ENCODE measurements around the gene FURIN. TPM values are rescaled to one million over a fixed set of nuclear protein-coding genes. Genes with fewer than 3 reads are reported as not detected.
A peak's percentile ranks its signal among the peaks of the same experiment; 100 is the strongest.
"Not testable (repeated sequence)": the region's sequence is repeated elsewhere in the genome, so short reads cannot be mapped to it uniquely, and the experiment has no call there.

Gene FURIN
- total RNA-seq, 1 donor from 2014 or later = 143 TPM

GRCh38 chr15:90873488-90873997, 5.2 kb downstream of the FURIN start:
- Mint-ChIP-seq H3K4me3 (ENCODE audit: unreplicated experiment) (peak overlapping the region; percentile 91), H3K27ac (ENCODE audit: unreplicated experiment) (no peak overlapping the region)

GRCh38 chr15:90873998-90874605, 5.7 kb downstream of the FURIN start:
- DNase-seq (ENCODE audit: low spot score) = no peak
- Mint-ChIP-seq H3K4me1 (ENCODE audit: unreplicated experiment) (peaks cover 36% of the 10 kb centered on the region), H3K36me3 (ENCODE audit: low read depth, unreplicated experiment) (peaks cover 24% of the 10 kb centered on the region), H3K27me3 (ENCODE audit: unreplicated experiment) (peaks cover 9% of the 10 kb centered on the region), H3K27ac (ENCODE audit: unreplicated experiment) (no peak overlapping the region), H3K9me3 (ENCODE audit: unreplicated experiment) (no peaks in the 10 kb centered on the region), H3K4me3 (ENCODE audit: unreplicated experiment) (no peak overlapping the region)
- no peak for TF ChIP-seq CTCF (IDR thresholded peaks at IDR 0.05; ENCODE audit: unreplicated experiment)

More at GRCh38 chr15:90873488-90873997, 5.2 kb downstream of the FURIN start:
- H3K36me3 Mint-ChIP-seq (ENCODE audit: low read depth, unreplicated experiment) = peaks cover 23% of the 10 kb centered on the region
- H3K4me1 Mint-ChIP-seq (ENCODE audit: unreplicated experiment) = peaks cover 41% of the 10 kb centered on the region
- no peak for DNase-seq (ENCODE audit: low spot score)
- no peaks in the 10 kb centered on the region for H3K9me3 Mint-ChIP-seq (ENCODE audit: unreplicated experiment)
- TF ChIP-seq CTCF (IDR thresholded peaks at IDR 0.05; ENCODE audit: unreplicated experiment) = no peak
- peaks cover 9% of the 10 kb centered on the region for H3K27me3 Mint-ChIP-seq (ENCODE audit: unreplicated experiment)

- H3K27ac Mint-ChIP-seq (ENCODE audit: unreplicated experiment); H3K9me3 Mint-ChIP-seq (ENCODE audit: unreplicated experiment); H3K4me3 Mint-ChIP-seq (ENCODE audit: unreplicated experiment); DNase-seq (ENCODE audit: low spot score): not testable (repeated sequence)
- peaks cover 30% of the 10 kb centered on the region for H3K36me3 Mint-ChIP-seq (ENCODE audit: low read depth, unreplicated experiment)
- H3K27me3 Mint-ChIP-seq (ENCODE audit: unreplicated experiment) = peaks cover 12% of the 10 kb centered on the region
- peaks cover 28% of the 10 kb centered on the region for H3K4me1 Mint-ChIP-seq (ENCODE audit: unreplicated experiment)
These were observed 6.6 kb downstream of the FURIN start for GRCh38 chr15:90874986-90875385.

- Mint-ChIP-seq H3K36me3 (ENCODE audit: low read depth, unreplicated experiment) (peaks cover 30% of the 10 kb centered on the region), H3K4me1 (ENCODE audit: unreplicated experiment) (peaks cover 22% of the 10 kb centered on the region), H3K4me3 (ENCODE audit: unreplicated experiment) (no peak overlapping the region), H3K9me3 (ENCODE audit: unreplicated experiment) (no peaks in the 10 kb centered on the region), H3K27ac (ENCODE audit: unreplicated experiment) (no peak overlapping the region), H3K27me3 (ENCODE audit: unreplicated experiment) (peaks cover 10% of the 10 kb centered on the region)
- TF ChIP-seq CTCF (IDR thresholded peaks at IDR 0.05; ENCODE audit: unreplicated experiment) = no peak
- DNase-seq (ENCODE audit: low spot score) = no peak
These were observed 7.2 kb downstream of the FURIN start for GRCh38 chr15:90875549-90875981.

GRCh38 chr15:90876046-90876445, 7.7 kb downstream of the FURIN start:
- Mint-ChIP-seq H3K36me3 (ENCODE audit: low read depth, unreplicated experiment) (peaks cover 27% of the 10 kb centered on the region), H3K4me3 (ENCODE audit: unreplicated experiment) (no peak overlapping the region), H3K9me3 (ENCODE audit: unreplicated experiment) (no peaks in the 10 kb centered on the region), H3K27ac (ENCODE audit: unreplicated experiment) (no peak overlapping the region), H3K4me1 (ENCODE audit: unreplicated experiment) (peaks cover 18% of the 10 kb centered on the region), H3K27me3 (ENCODE audit: unreplicated experiment) (peaks cover 6% of the 10 kb centered on the region)
- no peak for DNase-seq (ENCODE audit: low spot score)
- no peak for TF ChIP-seq CTCF (IDR thresholded peaks at IDR 0.05; ENCODE audit: unreplicated experiment)
